ENCODE results near the gene HNRNPK. TPM values are rescaled to one million over a fixed set of nuclear protein-coding genes. Genes with fewer than 3 reads are reported as not detected.
A peak's percentile ranks its signal among the peaks of the same experiment; 100 is the strongest.

HNRNPK gene
- total and polyA plus RNA-seq, 9 donors = 337 to 540 (median 466) TPM

DNA sequence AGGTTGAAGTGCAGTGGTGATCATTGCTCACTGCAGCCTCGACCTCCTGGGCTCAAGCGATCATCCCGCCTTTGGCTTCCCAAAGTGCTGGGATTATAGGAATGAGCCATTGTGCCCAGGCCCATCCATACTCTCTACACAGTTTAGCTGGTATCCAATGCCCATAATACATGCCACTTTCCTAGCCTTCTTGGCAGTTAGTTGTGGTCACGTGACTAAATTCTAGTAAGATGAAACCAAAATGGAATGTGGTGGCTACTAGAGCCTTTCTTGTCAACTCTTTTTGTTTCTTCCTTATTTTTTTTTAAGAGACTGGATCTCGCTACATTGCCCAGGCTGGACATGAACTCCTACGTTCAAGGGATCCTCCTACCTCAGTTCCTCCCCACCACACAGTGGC is 43.5 kb downstream of the HNRNPK start:
- DNase-seq = no peak
- Histone ChIP-seq H3K27me3 (ENCODE audit: control insufficient read depth, insufficient read depth, low read length) (no peaks in the 10 kb centered on the region), H3K27ac (ENCODE audit: low read length) (no peak overlapping the region), H3K36me3 (ENCODE audit: control insufficient read depth, insufficient read depth, low read length) (peaks cover 17% of the 10 kb centered on the region), H3K4me3 (ENCODE audit: low read length) (no peak overlapping the region), H3K9me3 (replicated peaks; ENCODE audit: control insufficient read depth, low read depth, low read length) (no peaks in the 10 kb centered on the region), H3K4me1 (ENCODE audit: control insufficient read depth, insufficient read depth, low read length) (peaks cover 2% of the 10 kb centered on the region)
- WGBS (ENCODE audit: insufficient coverage) = 67% methylated on average over 5 of the region's 6 CpGs

DNA sequence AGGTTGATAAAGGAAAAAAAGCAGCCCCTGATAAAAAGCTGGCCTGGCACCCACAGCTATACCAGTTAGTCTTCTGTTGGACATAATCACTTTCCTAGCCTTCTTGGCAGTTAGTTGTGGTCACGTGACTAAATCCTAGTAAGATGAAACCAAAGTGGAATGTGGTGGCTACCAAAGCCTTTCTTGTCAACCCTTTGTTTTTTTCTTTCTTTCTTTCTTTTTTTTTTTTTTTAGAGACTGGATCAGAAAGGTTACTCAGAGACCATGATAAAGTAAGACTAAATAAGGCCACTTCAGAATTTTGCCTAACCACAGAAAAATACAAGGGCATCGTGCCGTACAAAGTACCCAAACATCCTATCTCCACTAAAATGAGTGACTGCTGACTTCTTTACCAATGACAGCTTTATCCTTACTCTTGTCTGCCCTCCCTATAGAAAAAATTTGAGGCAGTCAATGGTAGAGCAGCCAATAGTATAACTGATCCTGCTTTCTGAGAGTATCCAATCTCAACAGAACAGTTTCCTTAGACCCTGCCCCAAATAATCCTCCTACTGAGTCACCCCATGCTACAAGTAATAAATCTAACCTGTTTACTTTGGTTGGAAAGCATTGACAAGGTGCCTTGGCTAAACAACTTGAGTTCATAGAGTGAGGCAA is 44.6 kb downstream of the HNRNPK start:
- no CpG with 5 or more reads among the region's 3 CpGs for WGBS (ENCODE audit: insufficient coverage)
- H3K4me1 ChIP-seq (ENCODE audit: control insufficient read depth, insufficient read depth, low read length) = peaks cover 2% of the 10 kb centered on the region
- DNase-seq = peak; percentile 39
- H3K9me3 ChIP-seq (replicated peaks; ENCODE audit: control insufficient read depth, low read depth, low read length) = no peaks in the 10 kb centered on the region
- H3K36me3 ChIP-seq (ENCODE audit: control insufficient read depth, insufficient read depth, low read length) = peaks cover 9% of the 10 kb centered on the region
- H3K4me3 ChIP-seq (ENCODE audit: low read length) = no peak overlapping the region
- no peak overlapping the region for H3K27ac ChIP-seq (ENCODE audit: low read length)
- H3K27me3 ChIP-seq (ENCODE audit: control insufficient read depth, insufficient read depth, low read length) = no peaks in the 10 kb centered on the region

DNA sequence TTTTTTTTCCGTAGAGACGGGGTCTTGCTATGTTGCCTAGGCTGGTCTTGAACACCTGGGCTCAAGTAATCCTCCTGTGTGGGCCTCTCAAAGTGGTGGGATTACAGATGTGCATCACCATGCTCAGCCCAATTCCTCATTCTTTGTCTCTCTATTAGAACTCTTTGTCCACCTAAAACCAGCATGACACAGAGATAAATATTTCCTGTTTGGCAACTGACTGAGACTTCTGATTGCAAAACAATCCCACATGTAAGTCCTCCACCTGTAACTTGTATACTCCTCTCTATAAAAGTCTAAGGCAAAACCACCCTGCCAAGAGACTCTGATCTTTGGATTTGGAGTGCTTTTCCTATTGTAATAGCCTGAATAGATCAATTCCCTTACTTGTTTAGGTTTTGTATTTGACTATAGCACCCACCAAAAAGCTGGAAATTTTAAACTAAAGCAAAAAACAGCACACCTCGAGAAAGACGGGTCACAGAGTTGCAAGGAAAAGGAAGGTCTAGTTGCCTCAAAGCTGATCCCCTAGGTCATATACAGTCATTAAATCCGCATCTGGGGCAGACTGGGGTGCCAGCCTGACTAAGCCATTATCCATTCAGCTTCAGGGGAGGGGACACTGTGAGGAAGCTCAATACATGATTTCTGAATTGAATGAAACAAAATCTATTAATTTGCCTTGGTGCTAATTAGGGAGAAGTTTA is 45.3 kb downstream of the HNRNPK start:
- DNase-seq = no peak
- no peak overlapping the region for H3K27ac ChIP-seq (ENCODE audit: low read length)
- WGBS (ENCODE audit: insufficient coverage) = no CpG with 5 or more reads among the region's 5 CpGs
- H3K4me3 ChIP-seq (ENCODE audit: low read length) = no peak overlapping the region
- no peaks in the 10 kb centered on the region for H3K9me3 ChIP-seq (replicated peaks; ENCODE audit: control insufficient read depth, low read depth, low read length)
- H3K27me3 ChIP-seq (ENCODE audit: control insufficient read depth, insufficient read depth, low read length) = no peaks in the 10 kb centered on the region
- H3K36me3 ChIP-seq (ENCODE audit: control insufficient read depth, insufficient read depth, low read length) = peaks cover 5% of the 10 kb centered on the region
- peaks cover 2% of the 10 kb centered on the region for H3K4me1 ChIP-seq (ENCODE audit: control insufficient read depth, insufficient read depth, low read length)

DNA sequence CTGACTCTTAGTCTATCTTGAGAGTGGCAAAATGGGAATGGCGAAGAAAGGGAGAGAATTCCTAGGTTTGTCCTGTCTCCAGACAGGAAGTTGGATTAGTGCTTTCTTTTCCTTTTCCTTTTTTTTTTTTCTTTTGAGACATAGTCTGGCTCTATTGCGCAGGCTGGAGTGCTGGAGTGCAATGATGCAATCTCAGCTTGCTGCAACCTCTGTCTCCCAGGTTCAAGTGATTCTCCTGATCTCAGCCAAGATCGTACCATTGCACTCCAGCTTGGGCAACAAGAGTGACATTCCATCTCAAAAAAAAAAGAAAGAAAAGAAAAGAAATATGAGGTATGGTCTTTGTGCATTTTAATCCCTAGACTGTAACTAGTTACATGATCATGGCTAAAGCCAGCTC is 46.2 kb downstream of the HNRNPK start:
- H3K36me3 ChIP-seq (ENCODE audit: control insufficient read depth, insufficient read depth, low read length) = peaks cover 2% of the 10 kb centered on the region
- DNase-seq = no peak
- H3K27me3 ChIP-seq (ENCODE audit: control insufficient read depth, insufficient read depth, low read length) = no peaks in the 10 kb centered on the region
- no CpG with 5 or more reads among the region's 3 CpGs for WGBS (ENCODE audit: insufficient coverage)
- no peaks in the 10 kb centered on the region for H3K9me3 ChIP-seq (replicated peaks; ENCODE audit: control insufficient read depth, low read depth, low read length)
- peaks cover 2% of the 10 kb centered on the region for H3K4me1 ChIP-seq (ENCODE audit: control insufficient read depth, insufficient read depth, low read length)
- H3K27ac ChIP-seq (ENCODE audit: low read length) = no peak overlapping the region
- no peak overlapping the region for H3K4me3 ChIP-seq (ENCODE audit: low read length)

DNA sequence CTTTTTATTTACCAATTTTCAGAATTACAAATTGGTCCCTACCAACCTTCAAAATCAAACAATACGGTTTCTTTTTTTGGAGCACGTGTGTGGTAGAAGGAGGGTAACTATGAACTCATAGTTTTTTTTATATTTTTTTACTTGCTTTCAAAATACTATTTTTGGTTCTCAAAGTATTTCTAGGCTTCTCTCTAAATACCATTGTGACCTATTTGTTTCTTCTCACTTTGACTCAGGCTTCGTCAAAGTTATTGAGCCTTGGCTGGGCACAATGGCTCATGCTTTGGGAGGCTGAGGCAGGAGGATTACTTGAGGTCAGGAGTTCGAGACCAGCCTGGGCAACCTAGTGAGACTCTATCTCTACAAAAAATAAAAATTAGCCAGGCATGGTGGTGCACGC is 47.2 kb downstream of the HNRNPK start:
- no CpG with 5 or more reads among the region's 5 CpGs for WGBS (ENCODE audit: insufficient coverage)

DNA sequence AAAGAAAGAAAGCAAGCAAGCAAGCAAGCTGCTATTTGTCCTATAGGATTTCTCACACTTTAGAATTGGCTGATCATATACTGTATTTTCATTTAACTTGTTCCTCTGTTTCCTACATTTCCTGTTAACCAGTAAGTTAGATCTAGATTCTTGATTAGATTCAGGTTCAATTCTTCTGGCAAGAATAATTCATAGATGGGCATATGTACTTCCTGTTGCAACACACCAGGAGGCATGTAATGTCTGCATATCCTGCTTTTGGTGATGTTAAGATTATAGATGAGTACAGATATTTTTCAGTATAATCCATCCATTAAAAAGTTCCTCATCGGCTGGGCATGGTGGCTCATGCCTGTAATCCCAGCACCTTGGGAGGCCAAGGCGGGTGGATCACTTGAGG is 48.0 kb downstream of the HNRNPK start:
- H3K27ac ChIP-seq (ENCODE audit: low read length) = no peak overlapping the region
- no CpG with 5 or more reads among the region's 2 CpGs for WGBS (ENCODE audit: insufficient coverage)
- DNase-seq = no peak
- peaks cover 2% of the 10 kb centered on the region for H3K4me1 ChIP-seq (ENCODE audit: control insufficient read depth, insufficient read depth, low read length)
- no peak overlapping the region for H3K4me3 ChIP-seq (ENCODE audit: low read length)
- H3K27me3 ChIP-seq (ENCODE audit: control insufficient read depth, insufficient read depth, low read length) = no peaks in the 10 kb centered on the region
- H3K36me3 ChIP-seq (ENCODE audit: control insufficient read depth, insufficient read depth, low read length) = no peaks in the 10 kb centered on the region
- no peaks in the 10 kb centered on the region for H3K9me3 ChIP-seq (replicated peaks; ENCODE audit: control insufficient read depth, low read depth, low read length)

More for the DNA sequence above, 47.2 kb downstream of the HNRNPK start:
- Histone ChIP-seq H3K27ac (ENCODE audit: low read length) (no peak overlapping the region), H3K4me3 (ENCODE audit: low read length) (no peak overlapping the region), H3K4me1 (ENCODE audit: control insufficient read depth, insufficient read depth, low read length) (peaks cover 2% of the 10 kb centered on the region), H3K9me3 (replicated peaks; ENCODE audit: control insufficient read depth, low read depth, low read length) (no peaks in the 10 kb centered on the region), H3K27me3 (ENCODE audit: control insufficient read depth, insufficient read depth, low read length) (no peaks in the 10 kb centered on the region), H3K36me3 (ENCODE audit: control insufficient read depth, insufficient read depth, low read length) (no peaks in the 10 kb centered on the region)
- no peak for DNase-seq

DNA sequence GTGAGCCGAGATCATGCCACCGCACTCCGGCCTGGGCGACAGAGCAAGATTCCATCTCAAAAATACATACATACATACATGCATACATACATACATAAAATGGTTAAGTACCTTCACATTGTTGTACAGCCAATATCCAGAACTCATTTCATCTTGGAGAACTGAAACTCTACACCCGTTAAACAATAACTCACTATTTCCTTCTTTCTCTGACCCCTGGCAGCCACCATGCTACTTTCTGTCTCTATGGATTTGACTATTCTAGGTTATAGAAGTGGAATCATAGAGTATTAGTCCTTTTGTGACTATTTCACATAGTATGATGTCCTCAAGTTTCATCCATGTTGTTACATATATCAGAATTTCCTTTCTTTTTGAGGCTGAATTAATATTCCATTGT is 49.1 kb downstream of the HNRNPK start:
- no peak for DNase-seq
- no peaks in the 10 kb centered on the region for H3K27me3 ChIP-seq (ENCODE audit: control insufficient read depth, insufficient read depth, low read length)
- no peak overlapping the region for H3K27ac ChIP-seq (ENCODE audit: low read length)
- H3K4me3 ChIP-seq (ENCODE audit: low read length) = no peak overlapping the region
- H3K4me1 ChIP-seq (ENCODE audit: control insufficient read depth, insufficient read depth, low read length) = peaks cover 2% of the 10 kb centered on the region
- WGBS (ENCODE audit: insufficient coverage) = 64% methylated on average over 4 of the region's 5 CpGs
- no peaks in the 10 kb centered on the region for H3K9me3 ChIP-seq (replicated peaks; ENCODE audit: control insufficient read depth, low read depth, low read length)
- no peaks in the 10 kb centered on the region for H3K36me3 ChIP-seq (ENCODE audit: control insufficient read depth, insufficient read depth, low read length)

DNA sequence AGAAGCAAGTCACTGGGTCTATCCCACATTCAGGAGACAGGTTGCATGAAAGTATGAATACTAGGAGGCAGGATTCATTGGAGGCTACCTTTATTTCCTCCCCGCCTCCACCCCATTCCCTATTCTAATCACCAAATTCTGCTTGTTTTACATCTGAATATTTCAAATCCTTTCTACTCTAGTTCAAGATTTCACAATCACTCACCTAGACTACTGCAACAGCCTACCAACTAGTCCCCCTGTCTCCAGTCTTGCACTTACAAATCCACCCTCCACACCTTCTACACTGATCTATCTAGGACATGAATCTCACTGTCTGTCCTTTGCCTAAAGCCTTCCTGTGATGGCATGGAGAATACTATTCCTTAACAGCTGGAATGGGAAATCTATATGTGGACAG is 52.4 kb downstream of the HNRNPK start:
- Histone ChIP-seq H3K27ac (ENCODE audit: low read length) (no peak overlapping the region), H3K36me3 (ENCODE audit: control insufficient read depth, insufficient read depth, low read length) (no peaks in the 10 kb centered on the region), H3K4me1 (ENCODE audit: control insufficient read depth, insufficient read depth, low read length) (no peaks in the 10 kb centered on the region), H3K27me3 (ENCODE audit: control insufficient read depth, insufficient read depth, low read length) (no peaks in the 10 kb centered on the region), H3K4me3 (ENCODE audit: low read length) (no peak overlapping the region), H3K9me3 (replicated peaks; ENCODE audit: control insufficient read depth, low read depth, low read length) (no peaks in the 10 kb centered on the region)
- no CpG with 5 or more reads among the region's 1 CpG for WGBS (ENCODE audit: insufficient coverage)
- DNase-seq = no peak

DNA sequence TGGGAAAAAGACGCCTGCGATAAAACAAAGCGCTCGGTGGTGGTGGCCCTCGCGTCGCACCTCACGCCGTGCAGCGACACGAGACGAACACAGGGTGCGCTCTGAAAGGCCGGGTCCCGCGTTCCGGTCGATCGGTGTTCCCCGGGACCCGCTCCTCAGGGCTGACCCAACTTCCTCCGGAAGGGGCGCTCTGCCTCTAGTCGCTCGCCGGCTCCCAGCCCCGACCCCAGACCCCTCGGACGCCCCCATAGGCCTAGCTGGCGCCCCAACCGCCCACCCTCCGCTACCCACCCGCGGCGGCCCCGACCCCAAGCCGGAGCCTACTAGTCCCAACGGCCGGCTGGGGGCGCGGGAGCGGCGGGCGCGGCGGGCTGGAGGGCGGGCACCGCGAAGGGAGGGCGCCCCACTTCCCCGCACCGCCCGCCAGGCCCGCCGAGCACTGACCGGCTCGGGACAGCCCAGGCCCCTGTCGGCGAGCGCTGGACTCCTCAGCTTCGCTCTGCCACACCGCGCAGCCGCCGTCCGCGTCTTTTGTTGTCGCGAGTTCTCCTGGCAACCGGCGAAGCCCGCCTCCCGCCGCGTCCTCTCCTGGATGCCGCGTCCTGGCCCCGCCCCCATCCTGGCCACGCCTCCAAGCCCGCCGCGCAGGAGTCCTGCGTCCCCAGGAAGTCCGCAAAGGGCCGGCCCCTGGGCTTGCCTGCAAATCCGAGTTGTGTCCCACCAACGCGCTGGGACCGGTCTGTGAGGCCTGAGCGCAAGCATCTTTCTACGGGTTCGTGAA is 58.9 kb downstream of the HNRNPK start, which contains the start of gene KIF27:
Gene KIF27, minus strand, starts transcription at position 506 of the 781 bp plus-strand sequence. CDS start 5,841 bp downstream, outside the sequence.
- no peaks in the 10 kb centered on the region for H3K36me3 ChIP-seq (ENCODE audit: control insufficient read depth, insufficient read depth, low read length)
- H3K9me3 ChIP-seq (replicated peaks; ENCODE audit: control insufficient read depth, low read depth, low read length) = no peaks in the 10 kb centered on the region
- peak; percentile 99 for DNase-seq
- peak within 1 kb of the TSS; percentile 71 for H3K4me3 ChIP-seq (ENCODE audit: low read length)
- WGBS (ENCODE audit: insufficient coverage) = under 1% methylated on average over 89 of the region's 92 CpGs
- H3K4me1 ChIP-seq (ENCODE audit: control insufficient read depth, insufficient read depth, low read length) = peaks cover 5% of the 10 kb centered on the region
- H3K27ac ChIP-seq (ENCODE audit: low read length) = peak within 1 kb of the TSS; percentile 93
- no peaks in the 10 kb centered on the region for H3K27me3 ChIP-seq (ENCODE audit: control insufficient read depth, insufficient read depth, low read length)

DNA sequence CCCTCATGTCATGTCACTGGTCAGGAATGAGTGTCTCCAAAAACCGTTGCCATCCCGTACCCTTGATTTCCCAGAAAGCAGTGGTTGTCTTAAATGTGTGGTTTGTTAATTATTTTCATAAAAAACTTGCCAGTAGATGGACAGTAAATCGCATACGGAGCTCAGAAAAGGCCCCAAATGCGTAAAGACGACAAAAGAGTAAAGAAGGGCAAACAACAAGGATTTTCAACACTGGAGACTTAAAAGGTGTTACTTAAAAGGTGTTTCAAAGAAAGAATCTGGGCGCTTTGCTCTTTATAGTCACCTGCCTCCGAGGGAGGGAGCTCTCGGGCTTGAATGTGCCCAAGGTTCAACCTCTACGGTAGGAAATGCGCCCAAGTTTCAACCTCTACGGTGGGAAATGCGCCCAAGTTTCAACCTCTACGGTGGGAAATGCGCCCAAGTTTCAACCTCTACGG is 59.5 kb downstream of the HNRNPK start:
- peaks cover 5% of the 10 kb centered on the region for H3K4me1 ChIP-seq (ENCODE audit: control insufficient read depth, insufficient read depth, low read length)
- H3K36me3 ChIP-seq (ENCODE audit: control insufficient read depth, insufficient read depth, low read length) = no peaks in the 10 kb centered on the region
- no peaks in the 10 kb centered on the region for H3K9me3 ChIP-seq (replicated peaks; ENCODE audit: control insufficient read depth, low read depth, low read length)
- no peaks in the 10 kb centered on the region for H3K27me3 ChIP-seq (ENCODE audit: control insufficient read depth, insufficient read depth, low read length)
- peak overlapping the region; percentile 71 for H3K4me3 ChIP-seq (ENCODE audit: low read length)
- peak overlapping the region; percentile 93 for H3K27ac ChIP-seq (ENCODE audit: low read length)
- 1% methylated on average over 14 of the region's 16 CpGs for WGBS (ENCODE audit: insufficient coverage)
- peak; percentile 76 for DNase-seq
